ENCODE data around the gene SFTPD. TPM values are rescaled to one million over a fixed set of nuclear protein-coding genes. Genes with fewer than 3 reads are reported as not detected.

Gene SFTPD
- total RNA-seq, 1 experiment from 2014 or later, result 0.24 TPM

- no peak overlapping the region for H3K23ac ChIP-seq (ENCODE audit: insufficient read length, low read depth, low read length)
- no peak overlapping the region for H2AFZ ChIP-seq (ENCODE audit: low read length)
- peaks cover 17% of the 10 kb centered on the region for H3K27me3 Mint-ChIP-seq (ENCODE audit: low read depth)
- H3K4me1 ChIP-seq (ENCODE audit: insufficient read depth, low read length), result peaks cover 3% of the 10 kb centered on the region; the same call in 1 of the 2 replicates
- no peak overlapping the region for H2BK15ac ChIP-seq (ENCODE audit: low read depth, low read length)
- H3K9ac ChIP-seq (ENCODE audit: extremely low read depth, insufficient read length, low read length), result no peak overlapping the region
- H4K5ac ChIP-seq (ENCODE audit: insufficient read length, low read depth, low read length), result no peak overlapping the region
- no peak overlapping the region for H2BK5ac ChIP-seq (ENCODE audit: insufficient read length, low read length)
- H4K91ac ChIP-seq (ENCODE audit: insufficient read length, low read depth, low read length), result no peak overlapping the region
- H3K4me2 ChIP-seq (ENCODE audit: insufficient read depth, insufficient read length, low read length), result no peak overlapping the region
- H3K4me3 Mint-ChIP-seq, result no peak overlapping the region
- peaks cover 6 to 12% of the 10 kb centered on the region in 2 experiments for H3K9me3 Mint-ChIP-seq
- no peak overlapping the region for H3K27ac ChIP-seq (ENCODE audit: insufficient read length, low read depth, low read length)
- no CpG with 5 or more reads among the region's 3 CpGs for WGBS (ENCODE audit: extremely low coverage, insufficient read length, low lambda C conversion rate)
- no peaks in the 10 kb centered on the region for H4K20me1 ChIP-seq (ENCODE audit: control insufficient read depth, insufficient read depth, insufficient read length)
- no peak for TF ChIP-seq CTCF (conservative IDR thresholded peaks at IDR 0.05)
- peaks cover 7 to 12% (median 7%) of the 10 kb centered on the region in 3 experiments for H3K36me3 Mint-ChIP-seq (ENCODE audit: insufficient read depth in 1 of 3, low read depth in 3 of 3)
- H3K9me3 ChIP-seq (ENCODE audit: control insufficient read depth, low read depth, low read length), result no peaks in the 10 kb centered on the region
- H3K79me1 ChIP-seq (ENCODE audit: insufficient read depth, low read depth, low read length, poor library complexity, severe bottlenecking), result no peaks in the 10 kb centered on the region
- H3K79me2 ChIP-seq (ENCODE audit: insufficient read depth, low read length), result no peaks in the 10 kb centered on the region
- H3K27me3 ChIP-seq (ENCODE audit: insufficient read depth, low read length), result peaks cover 7% of the 10 kb centered on the region; the same call in 1 of the 2 replicates
- no peak overlapping the region for H2BK120ac ChIP-seq (ENCODE audit: low read depth, low read length, poor library complexity, severe bottlenecking)
- no peak overlapping the region for H2BK12ac ChIP-seq (ENCODE audit: insufficient read length, low read depth, low read length)
- no peak overlapping the region for H3K14ac ChIP-seq (ENCODE audit: insufficient read depth, low read length)
- H3K56ac ChIP-seq (ENCODE audit: insufficient read length, low read depth, low read length), result no peak overlapping the region
- H3K4ac ChIP-seq (ENCODE audit: low read depth, low read length), result no peak overlapping the region
- H4K8ac ChIP-seq (replicated peaks; ENCODE audit: insufficient read length, low read depth, low read length), result no peak overlapping the region
- DNase-seq, result no peak
- H3K18ac ChIP-seq (ENCODE audit: insufficient read length, low read depth, low read length), result no peak overlapping the region
- no peak overlapping the region for H2BK20ac ChIP-seq (ENCODE audit: low read depth, low read length, poor library complexity, severe bottlenecking)
- H3K4me1 Mint-ChIP-seq, result peaks cover 4 to 5% of the 10 kb centered on the region in 2 experiments
- H3K27ac Mint-ChIP-seq, result no peak overlapping the region
- no peak overlapping the region for H2AK5ac ChIP-seq (ENCODE audit: insufficient read length, low read length)
- no peak overlapping the region for H3T11ph ChIP-seq (ENCODE audit: low read length)
- H3K23me2 ChIP-seq (ENCODE audit: insufficient read length, low read depth, low read length, poor library complexity, severe bottlenecking), result peaks cover 3% of the 10 kb centered on the region
Measured at GRCh38 chr10:79925614-79926013, 23.3 kb downstream of the SFTPD start.
